Skeletal muscle cell (primary cell): ENCODE measurements around the gene ARHGAP4.

Experiments
- DNase-seq: peaks from one replicate; pipeline ENCODE4 v3.0.0-alpha.2; 2010; ENCODE audit warnings: low read depth
- H3K4me3 ChIP-seq: 2 replicates; pipeline ENCODE4 v1.5.1; 2011; ENCODE audit warnings: low read depth, mild to moderate bottlenecking, control low read depth, low read length, moderate library complexity

The ARHGAP4 gene

GRCh38 chrX:153925739-153926551 lies at the start of gene ARHGAP4:
ARHGAP4 (minus strand) TSS chrX:153926264; CDS start chrX:153926202, 62 bp downstream.
- H3K4me3 ChIP-seq, result peak within 1 kb of the TSS; percentile 58
- DNase-seq, result no peak

DNA sequence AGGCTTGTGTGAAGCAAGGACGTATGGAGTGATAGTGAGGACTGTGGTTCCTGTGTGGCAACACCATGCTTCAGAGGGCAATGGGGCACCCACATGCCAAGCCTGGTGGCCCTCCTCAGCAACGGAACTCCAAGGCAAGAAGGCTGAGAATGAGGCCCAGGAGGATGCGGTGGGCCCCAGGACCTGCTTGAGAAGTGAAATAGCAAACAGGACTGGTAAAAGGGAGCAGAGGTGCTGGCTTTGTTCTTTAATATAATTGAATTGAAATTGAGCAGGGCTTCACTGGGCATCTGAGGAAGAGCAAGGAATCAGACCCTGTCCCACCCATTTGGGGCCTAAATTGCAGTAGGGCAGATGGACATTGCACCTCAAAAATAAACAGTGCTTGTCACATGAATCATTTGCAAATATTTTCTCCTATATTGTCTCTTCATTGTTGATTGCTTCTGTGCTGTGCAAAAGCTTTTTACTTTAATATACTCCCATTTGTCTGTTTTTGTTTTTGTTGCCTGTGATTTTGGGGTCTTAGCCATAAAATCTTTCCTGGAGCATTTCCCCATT lies 48.7 kb upstream of the ARHGAP4 start:
- no peak overlapping the region for H3K4me3 ChIP-seq
- no peak for DNase-seq

DNA sequence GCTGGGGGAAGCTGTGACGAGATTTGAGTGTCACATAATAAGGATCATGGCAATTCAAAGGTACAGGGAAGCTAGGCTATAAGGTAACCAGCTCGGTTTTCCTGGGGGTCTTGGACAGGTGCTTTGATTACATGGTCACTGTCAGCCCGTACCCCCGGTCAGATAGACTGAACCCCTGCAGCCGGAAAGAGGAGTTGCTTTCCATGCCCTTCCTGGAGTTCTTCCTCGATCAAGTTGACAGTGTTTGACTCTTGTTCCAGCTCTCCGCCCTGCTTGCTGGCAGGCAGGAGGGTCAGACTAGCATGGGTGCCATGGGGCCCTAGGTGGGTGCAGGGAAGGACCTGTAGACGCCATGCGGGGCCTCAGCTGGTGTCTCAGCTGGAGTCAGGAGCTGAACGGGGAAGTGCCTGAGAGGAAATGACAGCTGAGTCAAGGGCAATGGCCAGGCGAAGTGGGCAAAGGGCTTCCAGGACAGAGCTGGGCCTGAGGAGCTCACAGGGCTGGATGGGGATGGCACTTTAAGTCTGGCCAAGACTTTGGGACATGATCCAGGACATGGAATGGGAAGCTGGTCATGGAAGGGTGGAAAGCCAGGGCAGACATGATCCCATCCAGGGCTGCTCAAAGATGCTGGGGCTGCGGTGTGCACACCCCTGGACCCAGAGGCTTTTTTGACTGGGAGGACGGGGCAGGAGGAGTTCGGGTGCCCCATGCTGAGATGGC lies 48.1 kb upstream of the ARHGAP4 start:
- no peak overlapping the region for H3K4me3 ChIP-seq
- no peak for DNase-seq

DNA sequence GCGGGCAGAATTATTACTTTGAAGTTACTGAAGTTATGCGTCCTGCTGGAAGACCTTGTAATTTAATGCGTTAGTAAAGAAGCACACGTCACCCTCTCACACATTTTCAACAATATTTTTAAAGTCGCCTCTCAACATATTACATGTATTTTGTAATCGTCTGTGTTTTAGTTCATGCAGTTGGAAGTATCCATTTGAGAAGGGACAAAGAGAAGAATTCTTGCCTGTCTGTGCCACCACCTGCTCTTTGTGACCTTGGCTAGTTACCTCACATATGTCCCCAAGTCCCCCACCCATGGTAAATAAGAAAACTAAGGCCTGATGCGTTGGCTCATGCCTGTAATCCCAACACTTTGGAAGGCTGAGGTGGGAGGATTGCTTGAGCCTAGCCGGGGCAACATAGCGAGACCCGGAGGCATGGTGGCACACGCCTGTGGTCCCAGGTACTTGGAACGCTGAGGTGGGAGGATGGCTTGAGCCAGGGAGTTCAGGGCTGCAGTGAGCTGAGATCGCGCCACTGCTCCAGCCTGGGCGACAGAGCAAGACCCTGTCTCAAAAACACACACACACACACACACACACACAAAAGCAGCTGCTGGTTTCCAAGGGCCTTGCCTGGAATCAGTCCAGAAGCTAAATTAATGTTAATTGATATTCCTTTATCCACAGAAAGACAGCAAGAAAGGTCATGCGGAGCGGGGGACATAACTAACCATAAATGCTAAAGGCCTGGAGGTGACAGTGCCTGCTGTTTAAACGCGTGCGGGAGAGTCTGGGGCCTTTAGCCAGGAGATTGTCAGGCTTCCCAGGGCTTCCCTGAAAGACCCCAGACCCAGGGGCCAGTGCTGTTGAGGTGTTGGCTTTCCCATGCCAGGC lies 47.3 kb upstream of the ARHGAP4 start:
- peak overlapping the region; percentile 52 for H3K4me3 ChIP-seq
- no peak for DNase-seq

DNA sequence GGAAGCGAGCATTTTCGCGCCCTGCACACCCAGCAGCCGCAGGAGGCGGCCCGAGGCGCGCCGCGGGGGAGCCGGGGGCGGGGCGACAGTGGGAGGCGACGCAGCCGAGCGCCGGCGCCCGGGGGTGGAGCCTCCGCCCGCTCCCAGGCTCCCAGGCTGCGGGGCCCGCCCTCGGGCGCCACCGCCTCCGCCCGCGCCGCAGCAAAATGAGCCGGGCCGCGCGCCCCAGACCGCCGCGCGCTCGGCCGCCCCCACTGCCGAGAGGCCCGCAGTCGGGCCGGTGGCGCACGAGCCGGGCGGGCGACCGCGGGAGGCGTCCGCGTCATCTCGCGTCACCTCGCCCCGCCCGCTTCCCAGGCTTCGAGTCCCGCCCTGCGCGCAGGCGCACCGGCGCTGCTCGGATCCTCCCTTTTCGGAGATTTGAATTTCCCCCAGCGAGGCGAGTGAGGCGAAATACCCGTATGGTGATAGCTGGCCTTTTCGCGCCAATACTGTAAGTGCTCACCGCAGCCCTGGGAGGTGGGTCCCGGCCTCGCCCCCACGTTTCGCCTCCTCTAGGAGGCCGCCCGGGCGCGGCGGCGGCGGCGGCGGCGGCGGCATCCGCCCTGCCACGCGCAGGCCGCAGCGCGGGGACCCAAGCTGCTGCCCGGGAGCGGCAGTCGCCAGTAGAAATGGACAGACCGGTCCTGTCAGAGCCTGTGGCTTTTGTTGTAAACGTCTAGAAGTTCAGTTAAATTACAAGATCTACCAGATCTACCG lies 46.5 kb upstream of the ARHGAP4 start, which contains the start of gene TMEM187:
TMEM187 (plus strand) TSS at position 387 of the 759 bp plus-strand sequence. CDS start 9,309 bp downstream, outside the sequence.
- H3K4me3 ChIP-seq, result peak within 1 kb of the TSS; percentile 74
- DNase-seq, result no peak

- H3K4me3 ChIP-seq, result peak within 1 kb of the TSS; percentile 74
- DNase-seq, result peak; percentile 64
Measured at GRCh38 chrX:153971450-153972367, 45.6 kb upstream of the ARHGAP4 start, which contains the start of gene HCFC1. HCFC1 (minus strand) TSS chrX:153971818; CDS start chrX:153970840, 978 bp downstream.

- H3K4me3 ChIP-seq, result peak overlapping the region; percentile 74
- peak; percentile 64 for DNase-seq
Measured at GRCh38 chrX:153971124-153971449, 45.0 kb upstream of the ARHGAP4 start.

GRCh38 chrX:153970357-153971123 lies 44.5 kb upstream of the ARHGAP4 start:
- H3K4me3 ChIP-seq, result peak overlapping the region; percentile 74
- DNase-seq, result peak; percentile 69

DNA sequence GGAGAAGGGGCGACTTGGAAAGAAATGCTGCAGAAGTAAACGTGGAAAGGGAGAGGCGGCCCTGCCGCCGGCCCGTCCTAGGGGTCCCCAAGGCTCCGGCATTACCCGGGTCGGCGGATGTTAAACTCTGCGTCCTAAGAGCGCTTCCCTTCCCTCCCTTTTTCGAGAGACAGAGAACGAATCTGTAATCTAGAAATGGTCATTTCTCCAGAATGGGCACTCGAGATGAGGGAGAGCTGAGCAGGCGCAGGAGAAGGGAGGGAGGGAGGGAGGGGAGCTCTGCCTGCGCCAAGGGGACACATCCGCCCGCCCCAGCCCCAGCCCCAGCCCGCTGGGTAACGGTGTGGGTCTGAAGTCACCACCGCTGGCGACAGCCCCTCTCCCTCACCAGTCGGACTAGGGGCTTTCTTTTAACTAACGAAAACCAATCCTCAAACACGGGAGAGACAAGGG lies 43.9 kb upstream of the ARHGAP4 start:
- no peak for DNase-seq
- peak overlapping the region; percentile 74 for H3K4me3 ChIP-seq

GRCh38 chrX:153969125-153969903 lies 43.2 kb upstream of the ARHGAP4 start:
- DNase-seq, result no peak

DNA sequence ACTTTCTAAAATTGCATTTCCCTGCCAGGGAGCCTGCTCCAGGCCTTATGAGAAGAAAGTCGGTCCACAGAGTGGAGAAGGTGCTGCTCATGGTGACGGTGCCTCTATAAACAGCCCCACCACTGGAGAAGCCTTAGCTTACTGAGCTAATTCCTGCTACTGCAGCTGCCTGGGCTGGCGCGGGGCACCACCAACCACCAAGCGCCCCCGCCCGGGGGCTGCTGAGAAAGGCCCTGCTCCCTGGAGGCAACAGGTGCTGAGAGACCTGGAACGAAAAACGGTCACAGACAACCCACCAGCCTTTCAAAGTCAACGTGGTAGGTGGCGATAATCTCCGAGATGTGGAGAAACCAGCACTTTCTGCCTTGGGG lies 42.7 kb upstream of the ARHGAP4 start:
- peak overlapping the region; percentile 74 for H3K4me3 ChIP-seq
- DNase-seq, result no peak

More at GRCh38 chrX:153969125-153969903, 43.2 kb upstream of the ARHGAP4 start:
- H3K4me3 ChIP-seq, result peak overlapping the region; percentile 74

DNA sequence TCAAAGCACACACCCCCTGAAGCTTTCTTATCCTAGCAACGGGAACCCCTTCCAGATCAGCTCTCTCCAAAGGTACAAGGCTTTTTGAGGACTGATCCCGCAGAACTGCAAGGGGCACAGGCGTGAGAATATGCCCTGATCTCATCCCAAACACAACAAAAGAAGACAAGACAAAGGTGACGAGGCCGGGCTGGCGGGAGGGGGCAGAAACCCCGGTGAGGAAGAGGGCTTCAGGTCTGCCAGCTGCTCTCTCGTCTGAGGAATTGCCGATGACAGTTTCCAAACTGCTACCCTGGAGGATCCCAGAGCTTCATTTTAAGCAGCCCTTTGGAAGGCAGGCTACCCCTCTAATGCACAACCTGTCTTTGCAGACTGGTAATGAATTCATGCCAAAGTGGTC lies 42.2 kb upstream of the ARHGAP4 start:
- peak overlapping the region; percentile 74 for H3K4me3 ChIP-seq
- no peak for DNase-seq

- no peak overlapping the region for H3K4me3 ChIP-seq
- DNase-seq, result no peak
Measured at GRCh38 chrX:153967536-153968224, 41.6 kb upstream of the ARHGAP4 start.

DNA sequence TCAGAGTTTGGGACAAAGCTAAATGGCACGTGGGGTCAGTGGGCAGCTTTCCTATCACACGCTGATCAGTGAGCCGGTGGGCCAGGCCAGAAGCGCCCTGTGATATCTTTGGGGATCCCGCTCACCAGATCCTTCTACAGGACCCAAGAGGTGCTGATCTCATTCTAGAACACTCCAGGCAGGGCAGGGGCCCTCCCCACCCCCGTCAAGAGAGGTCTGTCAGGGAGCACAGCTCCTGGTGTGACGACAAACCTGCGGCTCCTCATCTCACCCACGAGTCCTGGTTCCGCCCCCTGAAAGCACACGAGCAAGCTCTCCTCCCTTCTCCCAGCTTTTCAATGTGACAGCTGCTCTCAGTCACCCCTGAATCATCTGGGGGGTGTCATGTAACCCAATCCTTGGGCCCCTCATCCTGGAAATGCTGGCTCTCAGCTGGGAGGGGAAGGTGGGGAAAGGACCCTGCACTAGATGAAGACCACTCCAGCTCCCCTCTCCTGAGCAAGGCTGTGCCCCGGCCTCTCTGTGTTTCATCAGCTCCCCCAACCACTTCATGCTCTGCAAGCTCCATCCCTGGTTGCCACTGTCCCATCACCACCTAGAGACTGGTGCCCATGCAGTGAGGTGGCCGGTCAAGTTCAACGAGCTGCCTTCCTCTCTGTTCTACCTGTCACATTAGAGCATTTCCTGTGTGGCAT lies 40.9 kb upstream of the ARHGAP4 start:
- no peak overlapping the region for H3K4me3 ChIP-seq
- DNase-seq, result no peak

DNA sequence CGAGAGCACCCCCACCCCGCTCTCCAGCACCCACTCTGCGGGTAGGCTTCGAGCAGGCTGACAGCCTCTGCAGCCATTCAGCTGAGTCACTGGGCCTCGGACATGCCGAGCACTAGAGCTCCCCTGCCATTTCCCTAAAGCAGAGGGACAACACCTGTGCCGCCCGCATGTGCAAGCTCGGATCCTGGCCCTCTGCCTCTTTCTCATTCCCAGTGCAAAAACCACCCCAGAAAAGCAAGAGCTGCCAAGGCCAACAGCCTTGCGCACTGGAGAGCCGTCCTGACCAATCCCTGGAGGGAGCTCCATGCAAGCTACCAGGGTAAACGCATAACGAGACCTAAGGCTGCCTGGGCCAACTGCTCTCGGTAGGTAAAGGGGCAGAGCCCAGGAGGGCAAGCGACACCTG lies 40.2 kb upstream of the ARHGAP4 start:
- no peak overlapping the region for H3K4me3 ChIP-seq
- no peak for DNase-seq
